A549 (cell line): ENCODE measurements around the gene CTPS2. TPM values are rescaled to one million over a fixed set of nuclear protein-coding genes. Genes with fewer than 3 reads are reported as not detected.

ENCODE experiments used
- ATAC-seq, 2 experiments: fragments of 200-7000 bp in 1 of 2; fragments of >200 bp in 1 of 2; cut with Nextera tagmentation in 1 of 2; cut with Tn5 transposase in 1 of 2; 3 replicates each; pipeline versions ENCODE4 v1.8.0 to v1.9.1; 2018 to 2020; ENCODE audit warnings: mild to moderate bottlenecking in 1 of 2, moderate library complexity in 1 of 2
- CTCF ChIA-PET: fragments of 300-600 bp; sonication (Branson Sonifier 250); formaldehyde crosslinking; extraction: SDS; loops from one replicate; lab custom pipeline; 2021; ENCODE audit warnings: antibody characterized with exemption, inconsistent platforms; lab: Yijun Ruan, JAX
- POLR2A ChIA-PET: fragments of 350-600 bp; formaldehyde crosslinking; extraction: SDS; loops from one replicate; lab custom pipeline; 2021; ENCODE audit warnings: antibody characterized with exemption, inconsistent platforms; lab: Yijun Ruan, JAX
- DNase-seq, 2 experiments: peaks; one replicate each; pipeline versions ENCODE4 v3.0.0 to v3.0.0-alpha.2; 2011 to 2016; ENCODE audit warnings: low read depth in 1 of 2, low spot score in 1 of 2
- FAIRE-seq: peaks from 2 replicates; lab custom pipeline; 2011; peaks lifted over from hg19 to GRCh38; lab: Jason Lieb, UNC
- H3K27ac ChIP-seq, 2 experiments: fragments of >200 bp; sonication (Bioruptor Twin); formaldehyde crosslinking; 3 replicates each; pipeline ENCODE4 v1.5.1; 2016 to 2017
- H3K4me1 ChIP-seq: fragments of >200 bp; sonication (Bioruptor Twin); formaldehyde crosslinking; 3 replicates; pipeline ENCODE4 v1.6.1; 2016
- H3K4me2 ChIP-seq: fragments of >200 bp; sonication (Bioruptor Twin); formaldehyde crosslinking; 3 replicates; pipeline ENCODE4 v1.6.1; 2016
- H3K4me3 ChIP-seq: fragments of >200 bp; sonication (Bioruptor Twin); formaldehyde crosslinking; 3 replicates; pipeline ENCODE4 v1.5.1; 2016
- H3K9me3 ChIP-seq: fragments of >200 bp; sonication (Bioruptor Twin); formaldehyde crosslinking; 3 replicates; pipeline ENCODE4 v1.6.1; 2016
- BHLHE40 ChIP-seq: IDR thresholded peaks from 2 replicates; pipeline ENCODE4 v1.6.1; 2012; ENCODE audit warnings: low read depth, low read length, inconsistent platforms
- CBX2 ChIP-seq: fragments of 200-600 bp; sonication (generic); IDR thresholded peaks from 2 replicates; pipeline ENCODE4 v1.6.1; 2016; ENCODE audit warnings: low read depth, mild to moderate bottlenecking, borderline replicate concordance
- CHD2 ChIP-seq: fragments of 150-350 bp; IDR thresholded peaks from 2 replicates; pipeline ENCODE4 v1.6.1; 2014; ENCODE audit warnings: low read length; ENCODE audit not compliant: partially characterized antibody
- EHF ChIP-seq: fragments of 250-450 bp; sonication (Bioruptor Pico); IDR thresholded peaks from 2 replicates; pipeline ENCODE4 v1.5.0; 2020; ENCODE audit warnings: mild to moderate bottlenecking
- EP300 ChIP-seq, 2 experiments: fragments of >200 bp; sonication (Bioruptor Twin); formaldehyde crosslinking; IDR thresholded peaks; 2 replicates in 1 of 2; 3 replicates in 1 of 2; pipeline ENCODE4 v1.6.1; 2016 to 2017
- ESRRA ChIP-seq: fragments of 150-350 bp; IDR thresholded peaks from 2 replicates; pipeline ENCODE4 v1.6.1; 2014; ENCODE audit warnings: mild to moderate bottlenecking, low read length, borderline replicate concordance
- FOSB ChIP-seq: fragments of 250-450 bp; sonication (Bioruptor Pico); IDR thresholded peaks from 2 replicates; pipeline ENCODE4 v1.5.0; 2020; ENCODE audit warnings: mild to moderate bottlenecking, moderate library complexity
- FOXS1 ChIP-seq: fragments of 250-450 bp; sonication (Bioruptor Pico); IDR thresholded peaks from 2 replicates; pipeline ENCODE4 v1.5.0; 2020; ENCODE audit warnings: mild to moderate bottlenecking, moderate library complexity
- GATA3 ChIP-seq: IDR thresholded peaks from 2 replicates; pipeline ENCODE4 v1.6.1; 2012; ENCODE audit warnings: borderline replicate concordance
- HOXB5 ChIP-seq: fragments of 250-450 bp; sonication (Bioruptor Pico); IDR thresholded peaks from 2 replicates; pipeline ENCODE4 v1.5.0; 2020; ENCODE audit warnings: mild to moderate bottlenecking, moderate library complexity
- JUNB ChIP-seq: fragments of >200 bp; sonication (Bioruptor Twin); formaldehyde crosslinking; IDR thresholded peaks from 2 replicates; pipeline ENCODE4 v1.6.1; 2016
- MAFK ChIP-seq: fragments of 450-650 bp; IDR thresholded peaks from 2 replicates; pipeline ENCODE4 v1.6.1; 2014; ENCODE audit not compliant: partially characterized antibody
- MAZ ChIP-seq: fragments of 150-350 bp; IDR thresholded peaks from 2 replicates; pipeline ENCODE4 v1.6.1; 2014; ENCODE audit warnings: antibody characterized with exemption, low read depth, low read length, borderline replicate concordance
- MYC ChIP-seq: IDR thresholded peaks from 2 replicates; pipeline ENCODE4 v1.6.1; 2012; ENCODE audit warnings: mild to moderate bottlenecking, inconsistent platforms, low read length, improper control_type of control experiment, borderline replicate concordance
- NFE2L2 ChIP-seq: fragments of 150-350 bp; conservative IDR thresholded peaks from 2 replicates; pipeline ENCODE4 v1.6.1; 2014; ENCODE audit warnings: low read length
- PHF8 ChIP-seq: fragments of 200-600 bp; sonication (generic); IDR thresholded peaks from 2 replicates; pipeline ENCODE4 v1.6.1; 2016; ENCODE audit warnings: low read depth, mild to moderate bottlenecking, antibody characterized with exemption, moderate library complexity, borderline replicate concordance
- RAD21 ChIP-seq, 2 experiments: fragments of >200 bp in 1 of 2; sonication (Bioruptor Twin) in 1 of 2; formaldehyde crosslinking in 1 of 2; IDR thresholded peaks in 1 of 2; conservative IDR thresholded peaks in 1 of 2; 2 replicates in 1 of 2; 3 replicates in 1 of 2; pipeline ENCODE4 v1.6.1; 2012 to 2018; ENCODE audit warnings: inconsistent platforms in 1 of 2
- RFX5 ChIP-seq: fragments of 450-650 bp; IDR thresholded peaks from 2 replicates; pipeline ENCODE4 v1.7.1; 2014; ENCODE audit warnings: antibody characterized with exemption, mild to moderate bottlenecking, moderate library complexity
- RNF2 ChIP-seq: fragments of 200-600 bp; sonication (generic); IDR thresholded peaks from 2 replicates; pipeline ENCODE4 v1.6.1; 2016; ENCODE audit warnings: low read depth, mild to moderate bottlenecking, antibody characterized with exemption, moderate library complexity, borderline replicate concordance
- SMC3 ChIP-seq: fragments of >200 bp; sonication (Bioruptor Twin); formaldehyde crosslinking; IDR thresholded peaks from 3 replicates; pipeline ENCODE4 v1.6.1; 2018; ENCODE audit warnings: inconsistent platforms
- SREBF2 ChIP-seq: fragments of 450-650 bp; IDR thresholded peaks from 2 replicates; pipeline ENCODE4 v1.6.1; 2014; ENCODE audit warnings: mild to moderate bottlenecking, moderate library complexity
- TFCP2L1 ChIP-seq: fragments of 250-450 bp; sonication (Bioruptor Pico); IDR thresholded peaks from 2 replicates; pipeline ENCODE4 v1.5.0; 2021; ENCODE audit warnings: mild to moderate bottlenecking
- TP53 ChIP-seq: fragments of 250-450 bp; sonication (Bioruptor Pico); IDR thresholded peaks from 2 replicates; pipeline ENCODE4 v1.5.0; 2021; ENCODE audit warnings: mild to moderate bottlenecking, moderate library complexity
- ZFP36 ChIP-seq: fragments of 450-650 bp; IDR thresholded peaks from 2 replicates; pipeline ENCODE4 v1.6.1; 2014; ENCODE audit warnings: borderline replicate concordance; ENCODE audit not compliant: partially characterized antibody
- ZSCAN20 ChIP-seq: fragments of 250-450 bp; sonication (Bioruptor Pico); IDR thresholded peaks from 2 replicates; pipeline ENCODE4 v1.8.0; 2022; ENCODE audit warnings: mild to moderate bottlenecking, moderate library complexity
- WGBS: methylation state at CpG from one replicate; pipeline ENCODE4 v1.1.6; 2017; ENCODE audit errors: missing lambda C conversion rate; 5-methylcytosine and 5-hydroxymethylcytosine counted together
- polyA plus RNA-seq, 4 experiments: library from polyadenylated mRNA; depleted of rRNA in 3 of 4; stranded (reverse); fragments of >200 nt; fragmentation: RNase III in 1 of 4; extraction: RNeasy Plus Mini Kit Qiagen cat#74134 plus additional on column Dnase treatment in 1 of 4; gene quantifications; 2 replicates in 3 of 4; 3 replicates in 1 of 4; pipeline ENCODE4 v1.2.3, GENCODE V29; 2011 to 2017
- TF ChIP-seq, protein P1 (sequence below): IDR thresholded peaks from 2 replicates; pipeline ENCODE4 v1.6.1; 2012
- TF ChIP-seq, protein P2 (sequence below): fragments of 250-450 bp; sonication (Bioruptor Pico); IDR thresholded peaks from 2 replicates; pipeline ENCODE4 v1.5.0; 2021; ENCODE audit warnings: mild to moderate bottlenecking, moderate library complexity, borderline replicate concordance
- TF ChIP-seq, protein P3 (sequence below): IDR thresholded peaks from 2 replicates; pipeline ENCODE4 v1.6.1; 2012; ENCODE audit warnings: low read depth, borderline replicate concordance

The CTPS2 gene
- polyA plus RNA-seq, 2 of the 4 experiments (the other 2 are of a cell fraction) = 11.1 to 18.5 TPM

DNA sequence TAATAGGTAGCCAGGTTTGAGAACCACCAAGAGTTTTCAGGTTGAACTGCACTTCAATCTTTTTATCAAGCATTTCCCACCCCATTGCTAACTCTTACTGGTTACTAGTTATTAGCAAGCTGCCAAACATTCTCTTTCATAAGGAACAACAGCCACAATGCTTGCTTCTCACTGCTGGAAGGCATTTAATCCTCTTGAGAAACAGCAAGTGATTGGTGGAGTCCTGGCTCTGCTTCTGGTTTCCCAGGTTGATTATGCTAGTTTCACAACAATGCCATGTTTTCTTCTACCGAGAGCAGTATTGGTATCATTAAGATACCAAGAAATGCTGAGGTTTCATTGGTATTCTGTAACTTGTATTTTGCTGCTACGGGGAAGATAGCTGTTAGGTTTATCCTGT, 41.5 kb upstream of the CTPS2 start:
- no peak for FAIRE-seq
- DNase-seq = no peak
- TF ChIP-seq, protein P1, sequence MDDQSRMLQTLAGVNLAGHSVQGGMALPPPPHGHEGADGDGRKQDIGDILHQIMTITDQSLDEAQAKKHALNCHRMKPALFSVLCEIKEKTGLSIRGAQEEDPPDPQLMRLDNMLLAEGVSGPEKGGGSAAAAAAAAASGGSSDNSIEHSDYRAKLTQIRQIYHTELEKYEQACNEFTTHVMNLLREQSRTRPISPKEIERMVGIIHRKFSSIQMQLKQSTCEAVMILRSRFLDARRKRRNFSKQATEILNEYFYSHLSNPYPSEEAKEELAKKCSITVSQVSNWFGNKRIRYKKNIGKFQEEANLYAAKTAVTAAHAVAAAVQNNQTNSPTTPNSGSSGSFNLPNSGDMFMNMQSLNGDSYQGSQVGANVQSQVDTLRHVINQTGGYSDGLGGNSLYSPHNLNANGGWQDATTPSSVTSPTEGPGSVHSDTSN = no peak
- TF ChIP-seq ESRRA (no peak), EP300 (IDR thresholded peaks at IDR 0.05) (no peak), SMC3 (no peak), RFX5 (no peak), CBX2 (no peak), ZSCAN20 (CRISPR knock-in tag) (no peak), PHF8 (no peak), ZFP36 (no peak)
- TF ChIP-seq, protein P2, sequence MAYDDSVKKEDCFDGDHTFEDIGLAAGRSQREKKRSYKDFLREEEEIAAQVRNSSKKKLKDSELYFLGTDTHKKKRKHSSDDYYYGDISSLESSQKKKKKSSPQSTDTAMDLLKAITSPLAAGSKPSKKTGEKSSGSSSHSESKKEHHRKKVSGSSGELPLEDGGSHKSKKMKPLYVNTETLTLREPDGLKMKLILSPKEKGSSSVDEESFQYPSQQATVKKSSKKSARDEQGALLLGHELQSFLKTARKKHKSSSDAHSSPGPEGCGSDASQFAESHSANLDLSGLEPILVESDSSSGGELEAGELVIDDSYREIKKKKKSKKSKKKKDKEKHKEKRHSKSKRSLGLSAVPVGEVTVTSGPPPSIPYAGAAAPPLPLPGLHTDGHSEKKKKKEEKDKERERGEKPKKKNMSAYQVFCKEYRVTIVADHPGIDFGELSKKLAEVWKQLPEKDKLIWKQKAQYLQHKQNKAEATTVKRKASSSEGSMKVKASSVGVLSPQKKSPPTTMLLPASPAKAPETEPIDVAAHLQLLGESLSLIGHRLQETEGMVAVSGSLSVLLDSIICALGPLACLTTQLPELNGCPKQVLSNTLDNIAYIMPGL = no peak
- TF ChIP-seq, all 56 proteins: peak for 0
- Histone ChIP-seq H3K9me3 (no peaks in the 10 kb centered on the region), H3K4me2 (no peak overlapping the region), H3K4me1 (no peaks in the 10 kb centered on the region), H3K27ac (no peak overlapping the region), H3K4me3 (no peak overlapping the region)
- ChIA-PET CTCF (no interaction called here), POLR2A (interaction anchor here (1.3 kb wide), 1 partner anchor 18 kb away, joined by 3 read pairs; no protein-coding TSS in a partner anchor)
- WGBS = 100% methylated on average over 2 of the region's 2 CpGs
- no peak for ATAC-seq

DNA sequence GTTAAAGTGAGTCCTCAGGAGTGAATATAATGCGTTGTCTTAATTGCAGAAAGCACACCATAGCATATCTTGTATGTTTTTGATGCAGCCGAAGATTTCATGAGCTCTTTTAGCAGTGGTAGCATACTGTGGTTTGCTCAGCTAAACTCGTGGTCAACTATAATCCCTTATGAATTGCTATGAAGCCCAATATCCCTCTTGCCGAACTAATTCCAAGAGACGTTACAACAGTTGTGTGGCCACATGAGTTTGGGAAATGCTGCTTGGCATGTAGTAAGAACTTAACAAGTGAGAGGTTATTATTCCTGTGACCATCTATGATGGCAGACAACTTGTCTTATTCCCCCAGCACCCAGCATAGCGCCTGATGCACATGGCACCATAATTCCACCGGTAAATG, 37.7 kb upstream of the CTPS2 start:
- no peaks in the 10 kb centered on the region for H3K9me3 ChIP-seq
- FAIRE-seq = peak; percentile 98
- POLR2A ChIA-PET = no interaction called here
- TF ChIP-seq MAZ (no peak), SREBF2 (no peak), ESRRA (no peak), NFE2L2 (no peak), TP53 (CRISPR knock-in tag) (no peak), ZSCAN20 (CRISPR knock-in tag) (no peak), EHF (no peak), JUNB (no peak), TFCP2L1 (no peak), BHLHE40 (no peak)
- TF ChIP-seq, protein P2 = no peak
- TF ChIP-seq, all 56 proteins: peak for 0
- ATAC-seq = no peak
- H3K27ac ChIP-seq = no peak overlapping the region
- H3K4me1 ChIP-seq = no peaks in the 10 kb centered on the region
- no peak overlapping the region for H3K4me3 ChIP-seq
- DNase-seq = no peak
- H3K4me2 ChIP-seq = no peak overlapping the region
- 94% methylated on average over 7 of the region's 7 CpGs for WGBS
- CTCF ChIA-PET = no interaction called here

DNA sequence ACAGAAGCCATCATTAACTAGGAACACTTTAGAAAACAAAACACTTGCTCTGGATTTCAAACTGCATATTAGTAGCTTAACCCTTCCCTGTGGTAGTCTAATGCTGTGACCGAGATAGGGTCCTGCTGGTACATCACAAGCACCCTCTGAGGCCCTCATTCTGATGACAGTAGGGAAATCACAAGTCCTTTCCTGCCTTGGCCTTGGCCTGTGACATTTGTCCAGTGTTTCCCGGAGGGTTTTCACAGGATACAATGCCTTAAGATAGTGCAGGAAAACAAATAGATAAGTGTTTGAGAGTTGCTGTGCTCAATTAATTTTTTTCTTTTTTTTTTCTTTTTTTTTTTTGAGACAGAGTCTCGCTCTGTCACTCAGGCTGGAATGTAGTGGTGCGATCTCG, 36.0 kb upstream of the CTPS2 start:
- H3K4me2 ChIP-seq = no peak overlapping the region
- H3K27ac ChIP-seq = no peak overlapping the region
- CTCF ChIA-PET = interaction anchor here (0.6 kb wide), 1 partner anchor 45 kb away, joined by 3 read pairs; no protein-coding TSS in a partner anchor
- DNase-seq = no peak
- no peak overlapping the region for H3K4me3 ChIP-seq
- no peak for ATAC-seq
- POLR2A ChIA-PET = no interaction called here
- H3K9me3 ChIP-seq = no peaks in the 10 kb centered on the region
- peak; percentile 13 for FAIRE-seq
- no peaks in the 10 kb centered on the region for H3K4me1 ChIP-seq
- 93% methylated on average over 5 of the region's 5 CpGs for WGBS
- TF ChIP-seq MYC (no peak), GATA3 (no peak), FOXS1 (no peak), CHD2 (no peak), TP53 (CRISPR knock-in tag) (no peak), RAD21 (conservative IDR thresholded peaks at IDR 0.05 in 1 of 2, IDR thresholded peaks at IDR 0.05 in 1 of 2) (no peak), RNF2 (no peak), HOXB5 (no peak), NFE2L2 (no peak), MAFK (no peak), FOSB (CRISPR knock-in tag) (no peak)
- TF ChIP-seq, protein P3, sequence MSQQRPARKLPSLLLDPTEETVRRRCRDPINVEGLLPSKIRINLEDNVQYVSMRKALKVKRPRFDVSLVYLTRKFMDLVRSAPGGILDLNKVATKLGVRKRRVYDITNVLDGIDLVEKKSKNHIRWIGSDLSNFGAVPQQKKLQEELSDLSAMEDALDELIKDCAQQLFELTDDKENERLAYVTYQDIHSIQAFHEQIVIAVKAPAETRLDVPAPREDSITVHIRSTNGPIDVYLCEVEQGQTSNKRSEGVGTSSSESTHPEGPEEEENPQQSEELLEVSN = no peak
- TF ChIP-seq, protein P2 = no peak
